ENCODE measurements around the gene C6orf132. TPM values are rescaled to one million over a fixed set of nuclear protein-coding genes. Genes with fewer than 3 reads are reported as not detected.

Gene C6orf132
- total and polyA plus RNA-seq, 2 experiments from 2014 or later: 22.2 to 40.9 TPM

DNA sequence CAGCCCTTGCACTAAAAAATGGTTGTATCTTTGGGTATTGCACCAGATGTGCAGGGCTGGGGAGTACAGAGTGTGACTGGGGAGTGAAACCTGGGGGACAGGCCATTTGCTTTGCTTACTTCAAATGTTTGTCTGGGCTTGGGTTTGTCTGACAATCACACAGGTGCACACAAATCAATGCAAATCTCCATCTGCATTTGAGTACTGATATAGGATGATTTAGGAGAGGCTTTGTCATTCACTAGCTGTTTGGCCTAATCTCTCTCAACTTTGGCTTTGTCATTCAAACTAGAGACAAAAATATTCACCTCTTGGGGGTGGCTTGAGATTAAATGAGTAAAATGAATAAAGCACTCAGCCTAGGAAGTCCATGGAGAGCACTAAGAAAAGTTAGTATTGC, 34.6 kb upstream of the C6orf132 start:
- H3K4me2 ChIP-seq: peak overlapping the region; percentile 91
- DNase-seq (ENCODE audit: low spot score): no peak
- Mint-ChIP-seq H3K27ac (peak overlapping the region; percentile 89), H3K4me3 (peak overlapping the region; percentile 77), H3K4me1 (peaks cover 40% of the 10 kb centered on the region), H3K9me3 (no peaks in the 10 kb centered on the region), H3K27me3 (ENCODE audit: insufficient read depth, low read depth, poor library complexity) (peaks cover 10% of the 10 kb centered on the region), H3K36me3 (ENCODE audit: low read depth) (no peaks in the 10 kb centered on the region)
- H2AFZ ChIP-seq: no peak overlapping the region
- no peaks in the 10 kb centered on the region for H4K20me1 ChIP-seq (replicated peaks; ENCODE audit: insufficient read depth)
- H3K4me1 ChIP-seq (ENCODE audit: insufficient read depth): peaks cover 27% of the 10 kb centered on the region
- H3K9me2 ChIP-seq (ENCODE audit: insufficient read depth): no peaks in the 10 kb centered on the region
- peak overlapping the region; percentile 77 for H3K4me3 ChIP-seq
- TF ChIP-seq, protein P1, sequence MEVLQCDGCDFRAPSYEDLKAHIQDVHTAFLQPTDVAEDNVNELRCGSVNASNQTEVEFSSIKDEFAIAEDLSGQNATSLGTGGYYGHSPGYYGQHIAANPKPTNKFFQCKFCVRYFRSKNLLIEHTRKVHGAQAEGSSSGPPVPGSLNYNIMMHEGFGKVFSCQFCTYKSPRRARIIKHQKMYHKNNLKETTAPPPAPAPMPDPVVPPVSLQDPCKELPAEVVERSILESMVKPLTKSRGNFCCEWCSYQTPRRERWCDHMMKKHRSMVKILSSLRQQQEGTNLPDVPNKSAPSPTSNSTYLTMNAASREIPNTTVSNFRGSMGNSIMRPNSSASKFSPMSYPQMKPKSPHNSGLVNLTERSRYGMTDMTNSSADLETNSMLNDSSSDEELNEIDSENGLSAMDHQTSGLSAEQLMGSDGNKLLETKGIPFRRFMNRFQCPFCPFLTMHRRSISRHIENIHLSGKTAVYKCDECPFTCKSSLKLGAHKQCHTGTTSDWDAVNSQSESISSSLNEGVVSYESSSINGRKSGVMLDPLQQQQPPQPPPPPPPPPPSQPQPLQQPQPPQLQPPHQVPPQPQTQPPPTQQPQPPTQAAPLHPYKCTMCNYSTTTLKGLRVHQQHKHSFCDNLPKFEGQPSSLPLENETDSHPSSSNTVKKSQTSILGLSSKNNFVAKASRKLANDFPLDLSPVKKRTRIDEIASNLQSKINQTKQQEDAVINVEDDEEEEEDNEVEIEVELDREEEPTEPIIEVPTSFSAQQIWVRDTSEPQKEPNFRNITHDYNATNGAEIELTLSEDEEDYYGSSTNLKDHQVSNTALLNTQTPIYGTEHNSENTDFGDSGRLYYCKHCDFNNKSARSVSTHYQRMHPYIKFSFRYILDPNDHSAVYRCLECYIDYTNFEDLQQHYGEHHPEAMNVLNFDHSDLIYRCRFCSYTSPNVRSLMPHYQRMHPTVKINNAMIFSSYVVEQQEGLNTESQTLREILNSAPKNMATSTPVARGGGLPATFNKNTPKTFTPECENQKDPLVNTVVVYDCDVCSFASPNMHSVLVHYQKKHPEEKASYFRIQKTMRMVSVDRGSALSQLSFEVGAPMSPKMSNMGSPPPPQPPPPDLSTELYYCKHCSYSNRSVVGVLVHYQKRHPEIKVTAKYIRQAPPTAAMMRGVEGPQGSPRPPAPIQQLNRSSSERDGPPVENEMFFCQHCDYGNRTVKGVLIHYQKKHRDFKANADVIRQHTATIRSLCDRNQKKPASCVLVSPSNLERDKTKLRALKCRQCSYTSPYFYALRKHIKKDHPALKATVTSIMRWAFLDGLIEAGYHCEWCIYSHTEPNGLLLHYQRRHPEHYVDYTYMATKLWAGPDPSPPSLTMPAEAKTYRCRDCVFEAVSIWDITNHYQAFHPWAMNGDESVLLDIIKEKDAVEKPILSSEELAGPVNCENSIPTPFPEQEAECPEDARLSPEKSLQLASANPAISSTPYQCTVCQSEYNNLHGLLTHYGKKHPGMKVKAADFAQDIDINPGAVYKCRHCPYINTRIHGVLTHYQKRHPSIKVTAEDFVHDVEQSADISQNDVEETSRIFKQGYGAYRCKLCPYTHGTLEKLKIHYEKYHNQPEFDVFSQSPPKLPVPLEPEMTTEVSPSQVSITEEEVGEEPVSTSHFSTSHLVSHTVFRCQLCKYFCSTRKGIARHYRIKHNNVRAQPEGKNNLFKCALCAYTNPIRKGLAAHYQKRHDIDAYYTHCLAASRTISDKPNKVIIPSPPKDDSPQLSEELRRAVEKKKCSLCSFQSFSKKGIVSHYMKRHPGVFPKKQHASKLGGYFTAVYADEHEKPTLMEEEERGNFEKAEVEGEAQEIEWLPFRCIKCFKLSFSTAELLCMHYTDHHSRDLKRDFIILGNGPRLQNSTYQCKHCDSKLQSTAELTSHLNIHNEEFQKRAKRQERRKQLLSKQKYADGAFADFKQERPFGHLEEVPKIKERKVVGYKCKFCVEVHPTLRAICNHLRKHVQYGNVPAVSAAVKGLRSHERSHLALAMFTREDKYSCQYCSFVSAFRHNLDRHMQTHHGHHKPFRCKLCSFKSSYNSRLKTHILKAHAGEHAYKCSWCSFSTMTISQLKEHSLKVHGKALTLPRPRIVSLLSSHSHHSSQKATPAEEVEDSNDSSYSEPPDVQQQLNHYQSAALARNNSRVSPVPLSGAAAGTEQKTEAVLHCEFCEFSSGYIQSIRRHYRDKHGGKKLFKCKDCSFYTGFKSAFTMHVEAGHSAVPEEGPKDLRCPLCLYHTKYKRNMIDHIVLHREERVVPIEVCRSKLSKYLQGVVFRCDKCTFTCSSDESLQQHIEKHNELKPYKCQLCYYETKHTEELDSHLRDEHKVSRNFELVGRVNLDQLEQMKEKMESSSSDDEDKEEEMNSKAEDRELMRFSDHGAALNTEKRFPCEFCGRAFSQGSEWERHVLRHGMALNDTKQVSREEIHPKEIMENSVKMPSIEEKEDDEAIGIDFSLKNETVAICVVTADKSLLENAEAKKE (CRISPR knock-in tag; IDR thresholded peaks at IDR 0.05): no peak
- TF ChIP-seq NANOG (IDR thresholded peaks at IDR 0.05; ENCODE audit: borderline replicate concordance) (peak; percentile 75; the same call in 1 of the 2 replicates), JUNB (IDR thresholded peaks at IDR 0.05; ENCODE audit: unreplicated experiment) (no peak)
- peak overlapping the region; percentile 77 for H3K27ac ChIP-seq (ENCODE audit: low read depth)
- peaks cover 16% of the 10 kb centered on the region for H3F3A ChIP-seq (replicated peaks; ENCODE audit: low read depth)
- H3K79me2 ChIP-seq (replicated peaks; ENCODE audit: insufficient read depth): no peaks in the 10 kb centered on the region
- H3K27me3 ChIP-seq (ENCODE audit: insufficient read depth): no peaks in the 10 kb centered on the region
- no peaks in the 10 kb centered on the region for H3K36me3 ChIP-seq (ENCODE audit: insufficient read depth)
- no peak for ATAC-seq

DNA sequence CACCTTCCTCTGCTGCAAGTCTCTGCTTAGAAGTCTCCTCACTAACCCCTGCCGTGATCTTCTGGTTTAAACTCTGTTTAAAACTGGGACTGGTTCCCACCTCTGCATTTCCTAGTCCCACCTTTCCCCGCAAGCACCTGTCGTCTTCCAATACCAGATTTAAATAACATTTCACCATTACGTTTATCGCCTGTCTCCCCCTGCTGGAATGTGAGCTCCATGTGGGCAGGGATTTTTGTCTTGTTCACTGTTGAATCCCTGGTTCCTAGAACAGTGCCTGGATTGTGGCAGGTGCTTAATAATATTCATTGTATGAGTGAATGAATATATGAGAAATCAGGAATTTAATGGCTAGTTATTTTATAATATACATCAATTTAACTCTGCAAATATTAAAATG, 33.4 kb upstream of the C6orf132 start:
- no peaks in the 10 kb centered on the region for H3K9me3 Mint-ChIP-seq
- peaks cover 27% of the 10 kb centered on the region for H3K4me1 ChIP-seq (ENCODE audit: insufficient read depth)
- peak; percentile 82 for DNase-seq (ENCODE audit: low spot score)

More for the DNA sequence above, 33.4 kb upstream of the C6orf132 start:
- Mint-ChIP-seq H3K27ac (peak overlapping the region; percentile 2; the same call in 1 of the 2 replicates), H3K4me3 (no peak overlapping the region; the same call in 2 of the 3 replicates), H3K4me1 (peaks cover 40% of the 10 kb centered on the region), H3K36me3 (ENCODE audit: low read depth) (no peaks in the 10 kb centered on the region), H3K27me3 (ENCODE audit: insufficient read depth, low read depth, poor library complexity) (peaks cover 10% of the 10 kb centered on the region)
- no peaks in the 10 kb centered on the region for H4K20me1 ChIP-seq (replicated peaks; ENCODE audit: insufficient read depth)
- no peaks in the 10 kb centered on the region for H3K9me2 ChIP-seq (ENCODE audit: insufficient read depth)
- H3K4me2 ChIP-seq: no peak overlapping the region
- peaks cover 19% of the 10 kb centered on the region for H3F3A ChIP-seq (replicated peaks; ENCODE audit: low read depth)
- no peaks in the 10 kb centered on the region for H3K36me3 ChIP-seq (ENCODE audit: insufficient read depth)
- no peak overlapping the region for H3K4me3 ChIP-seq
- ATAC-seq: no peak
- TF ChIP-seq, protein P2, sequence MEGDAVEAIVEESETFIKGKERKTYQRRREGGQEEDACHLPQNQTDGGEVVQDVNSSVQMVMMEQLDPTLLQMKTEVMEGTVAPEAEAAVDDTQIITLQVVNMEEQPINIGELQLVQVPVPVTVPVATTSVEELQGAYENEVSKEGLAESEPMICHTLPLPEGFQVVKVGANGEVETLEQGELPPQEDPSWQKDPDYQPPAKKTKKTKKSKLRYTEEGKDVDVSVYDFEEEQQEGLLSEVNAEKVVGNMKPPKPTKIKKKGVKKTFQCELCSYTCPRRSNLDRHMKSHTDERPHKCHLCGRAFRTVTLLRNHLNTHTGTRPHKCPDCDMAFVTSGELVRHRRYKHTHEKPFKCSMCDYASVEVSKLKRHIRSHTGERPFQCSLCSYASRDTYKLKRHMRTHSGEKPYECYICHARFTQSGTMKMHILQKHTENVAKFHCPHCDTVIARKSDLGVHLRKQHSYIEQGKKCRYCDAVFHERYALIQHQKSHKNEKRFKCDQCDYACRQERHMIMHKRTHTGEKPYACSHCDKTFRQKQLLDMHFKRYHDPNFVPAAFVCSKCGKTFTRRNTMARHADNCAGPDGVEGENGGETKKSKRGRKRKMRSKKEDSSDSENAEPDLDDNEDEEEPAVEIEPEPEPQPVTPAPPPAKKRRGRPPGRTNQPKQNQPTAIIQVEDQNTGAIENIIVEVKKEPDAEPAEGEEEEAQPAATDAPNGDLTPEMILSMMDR (conservative IDR thresholded peaks at IDR 0.05; ENCODE audit: low read depth in 2 of 2): peak; percentile 77 to 86
- no peak for TF ChIP-seq ZNF331 (CRISPR knock-in tag; IDR thresholded peaks at IDR 0.05; ENCODE audit: low read depth)
- H3K27ac ChIP-seq (ENCODE audit: low read depth): no peak overlapping the region
- no peak overlapping the region; the same call in 1 of the 2 replicates for H2AFZ ChIP-seq
- no peaks in the 10 kb centered on the region for H3K27me3 ChIP-seq (ENCODE audit: insufficient read depth)
- no peaks in the 10 kb centered on the region for H3K79me2 ChIP-seq (replicated peaks; ENCODE audit: insufficient read depth)
